ENCODE results near the gene GALNT9.
"Not testable (repeated sequence)": the region's sequence is repeated elsewhere in the genome, so short reads cannot be mapped to it uniquely, and the experiment has no call there.

Gene GALNT9

DNA sequence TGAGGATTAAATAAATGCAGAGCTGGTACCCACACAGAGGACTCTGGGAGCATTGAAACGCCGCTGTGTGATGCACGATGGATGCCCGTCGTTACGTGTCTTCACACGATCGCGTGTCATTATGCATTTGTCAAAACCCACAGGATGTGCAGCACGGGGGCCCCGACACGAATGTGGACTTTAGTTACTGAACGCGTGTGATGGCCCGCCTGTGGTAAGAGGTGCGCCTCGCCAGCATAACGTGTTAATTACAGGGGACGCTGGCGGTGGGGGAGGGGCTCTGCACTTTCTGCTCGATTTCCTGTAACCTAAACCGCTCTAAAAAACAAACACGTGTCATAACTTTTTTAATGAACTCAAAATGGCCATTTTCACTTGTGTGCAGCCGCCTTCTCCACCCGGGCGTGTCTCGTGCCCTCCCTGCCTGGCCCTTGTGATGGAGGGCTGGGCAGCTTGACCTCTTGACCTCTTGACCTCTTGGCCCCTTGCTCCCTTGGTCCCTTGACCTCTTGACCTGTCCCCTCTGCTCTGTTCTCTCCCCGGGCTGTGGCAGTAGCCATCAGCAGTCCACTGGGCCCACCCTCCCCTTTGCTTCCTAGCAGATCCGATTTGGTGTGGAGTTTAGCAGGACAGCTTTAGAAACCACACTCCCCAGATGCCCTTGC lies 33.7 kb upstream of the GALNT9 start:
- DNase-seq (ENCODE audit: insufficient read length, low spot score) (no peak), FAIRE-seq (no peak)
- TF ChIP-seq CTCF (IDR thresholded peaks at IDR 0.05; ENCODE audit: insufficient read depth, missing control alignments) = no peak

DNA sequence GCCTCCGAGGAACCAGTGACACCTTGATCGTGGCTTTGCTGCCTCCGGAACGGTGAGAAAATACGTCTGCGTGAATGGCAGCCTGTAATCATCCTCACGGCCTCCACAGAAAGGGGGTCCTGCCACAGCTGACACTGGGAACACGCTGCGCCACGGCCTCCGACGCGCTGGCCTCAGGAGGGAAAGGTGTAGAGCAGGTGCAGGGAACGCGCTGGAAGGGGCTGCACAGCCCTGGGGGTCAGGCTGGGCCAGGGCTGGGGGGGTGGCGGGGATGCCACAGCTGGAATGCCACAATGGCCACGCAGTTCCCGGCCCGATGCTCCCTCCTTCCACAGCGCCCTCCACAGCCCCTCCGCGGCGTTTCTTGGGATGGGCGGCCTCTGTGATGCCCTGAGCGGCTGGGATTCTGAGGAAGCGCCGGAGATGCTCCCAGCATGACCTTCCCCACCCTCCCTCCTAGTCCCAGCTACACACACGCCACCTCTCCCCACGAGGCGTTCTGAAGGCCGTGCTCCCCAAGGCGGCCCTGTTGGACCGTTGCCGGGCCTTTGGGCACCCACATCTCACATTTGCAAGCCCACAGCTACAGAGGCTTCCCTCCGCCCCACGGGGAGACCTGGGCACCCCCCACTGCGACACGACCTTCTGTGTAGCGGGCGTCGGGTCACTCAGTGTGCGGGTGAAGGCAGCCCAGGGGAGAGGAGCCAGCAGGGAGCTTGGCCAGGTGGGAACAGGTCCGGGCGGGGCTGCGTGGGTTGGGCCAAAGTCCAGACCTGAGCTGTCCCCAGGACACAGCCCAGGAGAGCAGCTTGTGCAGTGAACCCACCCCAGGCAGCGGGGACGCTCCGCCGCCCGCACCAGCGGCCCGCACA lies 31.8 kb upstream of the GALNT9 start:
- DNase-seq (ENCODE audit: insufficient read length, low spot score) = no peak
- no peak for FAIRE-seq
- no peak for TF ChIP-seq CTCF (IDR thresholded peaks at IDR 0.05; ENCODE audit: insufficient read depth, missing control alignments)

GRCh38 chr12:132360410-132360809 lies 31.0 kb upstream of the GALNT9 start:
- no peak for FAIRE-seq
- no peak for DNase-seq (ENCODE audit: insufficient read length, low spot score)
- no peak for TF ChIP-seq CTCF (IDR thresholded peaks at IDR 0.05; ENCODE audit: insufficient read depth, missing control alignments)

GRCh38 chr12:132359971-132360370 lies 30.6 kb upstream of the GALNT9 start:
- no peak for TF ChIP-seq CTCF (IDR thresholded peaks at IDR 0.05; ENCODE audit: insufficient read depth, missing control alignments)
- no peak for FAIRE-seq
- DNase-seq (ENCODE audit: insufficient read length, low spot score) = no peak

DNA sequence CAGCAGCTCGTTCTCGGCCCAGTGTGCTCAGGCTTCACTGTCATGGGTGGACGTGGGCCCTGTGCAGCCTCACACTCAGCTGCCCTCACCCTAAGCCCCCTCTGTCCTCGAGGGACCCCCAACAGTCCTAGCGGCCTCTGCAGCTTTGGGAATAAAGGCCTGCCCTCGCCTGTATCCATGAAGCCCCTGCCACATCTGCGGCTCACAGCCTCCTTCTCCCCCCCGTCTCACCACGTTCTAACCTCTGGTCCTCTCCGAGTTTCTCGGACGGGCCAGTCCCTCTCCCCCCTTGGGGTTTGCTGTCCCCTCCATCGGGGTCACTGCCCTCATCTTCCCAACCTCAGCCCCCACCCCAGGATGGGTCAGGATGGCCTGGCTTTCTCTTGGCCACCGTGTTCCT lies 30.2 kb upstream of the GALNT9 start:
- DNase-seq (ENCODE audit: insufficient read length, low spot score) (no peak), FAIRE-seq (no peak)
- no peak for TF ChIP-seq CTCF (IDR thresholded peaks at IDR 0.05; ENCODE audit: insufficient read depth, missing control alignments)

DNA sequence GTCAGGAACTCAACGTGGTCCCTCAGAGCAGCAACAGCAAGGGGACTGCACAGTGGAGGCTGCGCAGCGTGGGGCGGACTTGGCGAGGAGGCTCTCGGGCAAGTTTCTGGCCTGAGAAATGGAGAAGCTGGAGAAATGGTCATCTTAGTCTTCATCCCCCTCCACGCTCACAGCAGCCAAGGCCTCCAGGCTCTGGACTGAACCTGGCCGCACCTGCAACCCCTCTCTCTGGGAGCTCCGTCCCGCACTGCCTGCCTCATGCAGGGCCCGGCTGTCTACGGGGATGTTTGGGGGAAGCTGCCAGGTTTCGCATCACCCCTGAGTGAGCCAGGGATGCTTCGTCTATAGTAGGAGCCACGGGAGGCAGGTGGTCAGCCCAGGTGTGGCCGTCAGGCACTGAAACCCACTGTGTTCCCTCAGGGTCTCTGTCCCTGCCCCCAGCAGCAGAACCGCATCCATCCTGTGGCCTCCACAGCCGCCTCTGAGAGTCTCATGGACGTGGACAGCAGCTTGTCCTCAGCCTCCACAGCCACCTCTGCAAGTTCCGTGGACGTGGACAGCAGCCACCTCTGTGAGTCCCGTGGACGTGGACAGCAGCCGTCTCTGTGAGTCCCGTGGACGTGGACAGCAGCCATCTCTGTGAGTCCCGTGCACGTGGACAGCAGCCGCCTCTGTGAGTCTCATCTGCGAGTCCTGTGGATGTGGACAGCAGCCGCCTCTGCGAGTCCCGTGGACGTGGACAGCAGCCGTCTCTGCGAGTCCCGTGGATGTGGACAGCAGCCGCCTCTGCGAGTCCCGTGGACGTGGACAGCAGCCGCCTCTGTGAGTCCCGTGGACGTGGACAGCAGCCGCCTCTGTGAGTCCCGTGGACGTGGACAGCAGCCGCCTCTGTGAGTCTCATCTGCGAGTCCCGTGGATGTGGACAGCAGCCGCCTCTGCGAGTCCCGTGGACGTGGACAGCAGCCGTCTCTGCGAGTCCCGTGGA lies 29.1 kb upstream of the GALNT9 start:
- DNase-seq (ENCODE audit: insufficient read length, low spot score); FAIRE-seq: not testable (repeated sequence)

GRCh38 chr12:132357623-132358186 lies 28.3 kb upstream of the GALNT9 start:
- no peak for TF ChIP-seq CTCF (IDR thresholded peaks at IDR 0.05; ENCODE audit: insufficient read depth, missing control alignments)
- no peak for FAIRE-seq
- no peak for DNase-seq (ENCODE audit: insufficient read length, low spot score)
